ENCODE data around the gene ECT2L. TPM values are rescaled to one million over a fixed set of nuclear protein-coding genes. Genes with fewer than 3 reads are reported as not detected.
A peak's percentile ranks its signal among the peaks of the same experiment; 100 is the strongest.

The ECT2L gene
- total RNA-seq, 1 donor from 2014 or later, result not detected

GRCh38 chr6:138782243-138782642 lies 13.6 kb upstream of the ECT2L start:
- Mint-ChIP-seq H3K9me3 (ENCODE audit: unreplicated experiment) (no peaks in the 10 kb centered on the region), H3K27ac (ENCODE audit: unreplicated experiment) (no peak overlapping the region), H3K27me3 (ENCODE audit: low read depth, unreplicated experiment) (no peaks in the 10 kb centered on the region), H3K4me3 (ENCODE audit: unreplicated experiment) (no peak overlapping the region), H3K4me1 (ENCODE audit: low read depth, unreplicated experiment) (no peaks in the 10 kb centered on the region), H3K36me3 (ENCODE audit: low read depth, unreplicated experiment) (peaks cover 6% of the 10 kb centered on the region)
- no peak for TF ChIP-seq CTCF (IDR thresholded peaks at IDR 0.05; ENCODE audit: insufficient read depth, low read depth, low read length)
- no peak for TF ChIP-seq EZH2 (IDR thresholded peaks at IDR 0.05; ENCODE audit: insufficient read depth, low read length)
- Histone ChIP-seq H3K4me1 (ENCODE audit: insufficient read depth, low read length) (peaks cover 3% of the 10 kb centered on the region), H3K4me3 (ENCODE audit: insufficient read depth, low read depth, low read length) (no peak overlapping the region), H3K36me3 (ENCODE audit: insufficient read depth, low read length) (peaks cover 4% of the 10 kb centered on the region), H3K27me3 (ENCODE audit: insufficient read depth, low read length) (no peaks in the 10 kb centered on the region), H3K9me3 (ENCODE audit: insufficient read depth, low read depth, low read length) (no peaks in the 10 kb centered on the region), H2AFZ (ENCODE audit: low read depth, low read length) (no peak overlapping the region), H3K27ac (ENCODE audit: low read depth, low read length) (no peak overlapping the region), H4K20me1 (ENCODE audit: insufficient read depth, low read length) (no peaks in the 10 kb centered on the region), H3K4me2 (ENCODE audit: low read length) (no peak overlapping the region), H3K9ac (ENCODE audit: low read length) (no peak overlapping the region), H3K79me2 (ENCODE audit: insufficient read depth, low read length) (no peaks in the 10 kb centered on the region)
- DNase-seq (ENCODE audit: low read depth) (no peak), FAIRE-seq (no peak)

- TF ChIP-seq EZH2 (IDR thresholded peaks at IDR 0.05; ENCODE audit: insufficient read depth, low read length) (no peak), CTCF (IDR thresholded peaks at IDR 0.05; ENCODE audit: insufficient read depth, low read depth, low read length) (no peak)
- no peaks in the 10 kb centered on the region for H3K36me3 Mint-ChIP-seq (ENCODE audit: low read depth, unreplicated experiment)
- DNase-seq (ENCODE audit: low read depth) (no peak), FAIRE-seq (no peak)
- no peak overlapping the region for H3K4me3 ChIP-seq (ENCODE audit: insufficient read depth, low read depth, low read length)
- no peaks in the 10 kb centered on the region for H3K27me3 Mint-ChIP-seq (ENCODE audit: low read depth, unreplicated experiment)
- H3K4me1 Mint-ChIP-seq (ENCODE audit: low read depth, unreplicated experiment), result no peaks in the 10 kb centered on the region
- H3K27ac ChIP-seq (ENCODE audit: low read depth, low read length), result no peak overlapping the region
- H3K4me2 ChIP-seq (ENCODE audit: low read length), result no peak overlapping the region
- no peak overlapping the region for H2AFZ ChIP-seq (ENCODE audit: low read depth, low read length)
- H3K9me3 Mint-ChIP-seq (ENCODE audit: unreplicated experiment), result no peaks in the 10 kb centered on the region
- H3K27me3 ChIP-seq (ENCODE audit: insufficient read depth, low read length), result no peaks in the 10 kb centered on the region
- no peaks in the 10 kb centered on the region for H3K9me3 ChIP-seq (ENCODE audit: insufficient read depth, low read depth, low read length)
- H3K79me2 ChIP-seq (ENCODE audit: insufficient read depth, low read length), result no peaks in the 10 kb centered on the region
- H3K9ac ChIP-seq (ENCODE audit: low read length), result no peak overlapping the region
- H4K20me1 ChIP-seq (ENCODE audit: insufficient read depth, low read length), result no peaks in the 10 kb centered on the region
- peaks cover 4% of the 10 kb centered on the region for H3K36me3 ChIP-seq (ENCODE audit: insufficient read depth, low read length)
- H3K4me1 ChIP-seq (ENCODE audit: insufficient read depth, low read length), result peaks cover 3% of the 10 kb centered on the region
- no peak overlapping the region for H3K4me3 Mint-ChIP-seq (ENCODE audit: unreplicated experiment)
- no peak overlapping the region for H3K27ac Mint-ChIP-seq (ENCODE audit: unreplicated experiment)
Measured at GRCh38 chr6:138785079-138785478, 10.8 kb upstream of the ECT2L start.

GRCh38 chr6:138785980-138786379 lies 9.9 kb upstream of the ECT2L start:
- Mint-ChIP-seq H3K27ac (ENCODE audit: unreplicated experiment) (no peak overlapping the region), H3K4me1 (ENCODE audit: low read depth, unreplicated experiment) (no peaks in the 10 kb centered on the region), H3K4me3 (ENCODE audit: unreplicated experiment) (no peak overlapping the region), H3K27me3 (ENCODE audit: low read depth, unreplicated experiment) (no peaks in the 10 kb centered on the region), H3K36me3 (ENCODE audit: low read depth, unreplicated experiment) (no peaks in the 10 kb centered on the region), H3K9me3 (ENCODE audit: unreplicated experiment) (no peaks in the 10 kb centered on the region)
- no peak for TF ChIP-seq CTCF (IDR thresholded peaks at IDR 0.05; ENCODE audit: insufficient read depth, low read depth, low read length)
- TF ChIP-seq EZH2 (IDR thresholded peaks at IDR 0.05; ENCODE audit: insufficient read depth, low read length), result no peak
- no peak overlapping the region for H3K4me2 ChIP-seq (ENCODE audit: low read length)
- no peak overlapping the region for H2AFZ ChIP-seq (ENCODE audit: low read depth, low read length)
- no peaks in the 10 kb centered on the region for H3K79me2 ChIP-seq (ENCODE audit: insufficient read depth, low read length)
- DNase-seq (ENCODE audit: low read depth) (peak; percentile 23), FAIRE-seq (no peak)
- H3K9ac ChIP-seq (ENCODE audit: low read length), result no peak overlapping the region
- H3K4me1 ChIP-seq (ENCODE audit: insufficient read depth, low read length), result peaks cover 3% of the 10 kb centered on the region
- H4K20me1 ChIP-seq (ENCODE audit: insufficient read depth, low read length), result no peaks in the 10 kb centered on the region
- H3K27ac ChIP-seq (ENCODE audit: low read depth, low read length), result no peak overlapping the region
- no peak overlapping the region for H3K4me3 ChIP-seq (ENCODE audit: insufficient read depth, low read depth, low read length)
- peaks cover 4% of the 10 kb centered on the region for H3K36me3 ChIP-seq (ENCODE audit: insufficient read depth, low read length)
- H3K9me3 ChIP-seq (ENCODE audit: insufficient read depth, low read depth, low read length), result no peaks in the 10 kb centered on the region
- no peaks in the 10 kb centered on the region for H3K27me3 ChIP-seq (ENCODE audit: insufficient read depth, low read length)
